Measurements from ENCODE around the gene ESRRA. TPM values are rescaled to one million over a fixed set of nuclear protein-coding genes. Genes with fewer than 3 reads are reported as not detected.
A peak's percentile ranks its signal among the peaks of the same experiment; 100 is the strongest.

Gene ESRRA
- total RNA-seq, 4 donors from 2014 or later: 151 to 460 (median 341) TPM

DNA sequence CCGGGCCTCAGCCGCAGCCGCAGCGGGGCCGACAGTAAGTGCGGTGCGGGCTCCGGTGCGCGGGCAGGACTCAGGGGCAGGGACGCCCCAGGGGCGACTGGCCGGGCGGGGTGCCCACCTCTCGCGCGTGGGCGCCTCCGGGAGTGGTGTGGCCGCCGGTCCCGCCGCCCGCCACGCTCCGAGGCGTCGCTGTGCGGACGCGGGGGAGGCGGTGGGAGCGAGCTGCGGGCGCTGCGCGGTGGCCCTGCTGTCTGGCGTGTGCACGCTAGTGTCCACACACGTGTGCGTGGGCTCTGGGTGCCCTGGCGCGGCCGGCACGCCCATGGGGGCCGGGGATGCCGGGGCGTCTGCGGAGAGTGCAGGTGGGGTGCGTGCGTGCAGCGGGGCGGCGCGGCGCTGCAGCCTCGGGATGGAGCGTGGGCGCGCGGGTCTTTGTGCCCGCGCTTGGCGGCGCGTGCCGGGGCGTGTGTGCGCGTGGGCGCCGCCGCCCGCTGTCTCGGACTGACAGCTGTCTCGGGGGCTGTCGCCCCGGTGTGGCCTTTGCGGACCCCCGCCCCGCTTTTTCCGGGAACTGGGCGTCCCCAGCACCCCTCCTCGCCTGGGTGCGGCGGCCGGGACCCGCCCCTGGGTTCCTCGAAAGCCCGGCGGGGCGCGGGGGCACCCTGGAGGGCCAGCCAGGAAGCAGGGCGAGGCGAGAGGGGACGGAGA lies 13.4 kb upstream of the ESRRA start:
- no peak for TF ChIP-seq POLR2A (IDR thresholded peaks at IDR 0.05)
- TF ChIP-seq, protein P1, sequence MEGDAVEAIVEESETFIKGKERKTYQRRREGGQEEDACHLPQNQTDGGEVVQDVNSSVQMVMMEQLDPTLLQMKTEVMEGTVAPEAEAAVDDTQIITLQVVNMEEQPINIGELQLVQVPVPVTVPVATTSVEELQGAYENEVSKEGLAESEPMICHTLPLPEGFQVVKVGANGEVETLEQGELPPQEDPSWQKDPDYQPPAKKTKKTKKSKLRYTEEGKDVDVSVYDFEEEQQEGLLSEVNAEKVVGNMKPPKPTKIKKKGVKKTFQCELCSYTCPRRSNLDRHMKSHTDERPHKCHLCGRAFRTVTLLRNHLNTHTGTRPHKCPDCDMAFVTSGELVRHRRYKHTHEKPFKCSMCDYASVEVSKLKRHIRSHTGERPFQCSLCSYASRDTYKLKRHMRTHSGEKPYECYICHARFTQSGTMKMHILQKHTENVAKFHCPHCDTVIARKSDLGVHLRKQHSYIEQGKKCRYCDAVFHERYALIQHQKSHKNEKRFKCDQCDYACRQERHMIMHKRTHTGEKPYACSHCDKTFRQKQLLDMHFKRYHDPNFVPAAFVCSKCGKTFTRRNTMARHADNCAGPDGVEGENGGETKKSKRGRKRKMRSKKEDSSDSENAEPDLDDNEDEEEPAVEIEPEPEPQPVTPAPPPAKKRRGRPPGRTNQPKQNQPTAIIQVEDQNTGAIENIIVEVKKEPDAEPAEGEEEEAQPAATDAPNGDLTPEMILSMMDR (IDR thresholded peaks at IDR 0.05): no peak
- Histone ChIP-seq H3K27me3 (peaks cover 0 to 41% of the 10 kb centered on the region in 2 donors), H3K27ac (no peak overlapping the region), H3K4me1 (peaks cover 0 to 16% (median 11%) of the 10 kb centered on the region in 4 donors), H3K36me3 (no peaks in the 10 kb centered on the region), H3K9me3 (no peaks in the 10 kb centered on the region), H3K4me3 (peak overlapping the region; percentile 5 to 47 (median 44))
- peak in 1 of 3 donors; percentile 48 for DNase-seq

DNA sequence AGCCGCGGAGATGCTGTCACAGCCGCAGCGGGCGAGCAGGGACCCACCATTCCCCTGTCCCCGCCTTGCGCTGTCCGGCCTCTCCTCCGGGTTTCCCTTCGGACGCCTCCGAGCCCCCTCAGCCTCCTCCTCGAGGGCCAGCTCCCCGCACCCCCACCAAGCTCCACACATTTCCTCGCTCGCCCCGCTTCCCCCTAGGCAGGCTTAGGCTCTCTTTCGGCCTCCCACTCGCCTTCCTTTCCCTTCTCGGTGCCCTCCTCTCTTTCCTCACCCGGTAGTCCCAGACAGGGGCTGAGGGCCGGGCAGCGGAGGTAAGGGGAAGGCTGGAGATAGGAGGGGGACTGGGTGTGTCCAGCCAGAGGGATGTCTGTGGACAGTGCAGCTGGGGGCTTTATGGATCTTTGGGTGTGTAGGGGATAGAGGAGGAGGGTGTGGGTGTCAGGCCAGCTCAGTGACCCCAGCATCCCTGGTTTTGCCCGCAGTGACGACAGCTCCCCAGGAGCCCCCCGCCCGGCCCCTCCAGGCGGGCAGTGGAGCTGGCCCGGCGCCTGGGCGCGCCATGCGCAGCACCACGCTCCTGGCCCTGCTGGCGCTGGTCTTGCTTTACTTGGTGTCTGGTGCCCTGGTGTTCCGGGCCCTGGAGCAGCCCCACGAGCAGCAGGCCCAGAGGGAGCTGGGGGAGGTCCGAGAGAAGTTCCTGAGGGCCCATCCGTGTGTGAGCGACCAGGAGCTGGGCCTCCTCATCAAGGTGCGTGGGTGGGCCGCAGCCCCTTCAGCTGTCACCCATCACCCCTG lies 12.7 kb upstream of the ESRRA start:
- DNase-seq: peak in 1 of 3 donors; percentile 43
- Histone ChIP-seq H3K27ac (no peak overlapping the region), H3K4me1 (peaks cover 0 to 16% (median 11%) of the 10 kb centered on the region in 4 donors), H3K9me3 (no peaks in the 10 kb centered on the region), H3K36me3 (no peaks in the 10 kb centered on the region), H3K4me3 (peak overlapping the region; percentile 5 to 47 (median 44)), H3K27me3 (peaks cover 0 to 48% of the 10 kb centered on the region in 2 donors)
- TF ChIP-seq POLR2A (IDR thresholded peaks at IDR 0.05): no peak
- TF ChIP-seq, protein P1 (IDR thresholded peaks at IDR 0.05): no peak

DNA sequence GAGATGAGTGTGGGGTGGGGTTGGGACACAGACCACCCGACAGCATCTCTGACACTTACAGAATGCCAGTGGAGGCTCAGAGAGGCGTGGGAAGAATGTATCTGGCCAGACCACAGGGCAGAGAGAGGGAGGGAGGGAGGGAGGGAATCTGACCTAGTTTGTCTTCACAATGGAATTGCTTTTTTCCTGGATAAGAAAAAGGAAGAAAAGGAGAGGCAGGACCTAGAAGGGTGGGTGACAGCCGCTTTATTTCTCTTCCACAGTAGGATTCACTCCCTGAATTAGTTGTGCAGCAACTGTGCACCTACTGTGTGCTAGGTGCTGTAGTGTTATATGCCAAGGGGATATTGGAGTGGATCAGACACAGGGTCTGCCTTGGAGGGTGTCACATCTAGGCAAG lies 10.6 kb upstream of the ESRRA start:
- Histone ChIP-seq H3K4me1 (peaks cover 0 to 25% (median 17%) of the 10 kb centered on the region in 4 donors), H3K27ac (no peak overlapping the region), H3K9me3 (no peaks in the 10 kb centered on the region), H3K36me3 (no peaks in the 10 kb centered on the region), H3K4me3 (no peak overlapping the region), H3K27me3 (peaks cover 0 to 66% of the 10 kb centered on the region in 2 donors)
- DNase-seq: no peak
- TF ChIP-seq POLR2A (IDR thresholded peaks at IDR 0.05): no peak
- TF ChIP-seq, protein P1 (IDR thresholded peaks at IDR 0.05): no peak

DNA sequence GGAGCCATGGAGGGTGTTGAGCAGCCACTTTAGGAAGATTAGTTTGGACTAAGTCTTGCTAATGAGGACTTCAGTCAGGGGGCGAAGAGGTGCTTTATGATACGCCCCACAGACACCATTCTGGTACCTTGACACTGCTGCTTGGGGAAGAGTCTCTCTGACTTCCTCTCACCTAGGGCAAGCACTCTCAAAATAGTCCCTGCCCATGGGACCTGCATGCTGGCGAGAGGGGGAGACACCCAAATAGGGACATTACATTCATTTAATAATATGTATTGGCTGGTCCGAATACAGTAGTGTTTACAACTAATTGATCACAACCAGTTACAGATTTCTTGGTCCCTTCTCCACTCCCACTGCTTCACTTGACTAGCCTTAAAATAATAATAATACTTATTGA lies 9.6 kb upstream of the ESRRA start:
- Histone ChIP-seq H3K4me1 (peaks cover 0 to 35% (median 27%) of the 10 kb centered on the region in 4 donors), H3K27ac (no peak overlapping the region), H3K9me3 (no peaks in the 10 kb centered on the region), H3K36me3 (no peaks in the 10 kb centered on the region), H3K27me3 (peaks cover 0 to 68% of the 10 kb centered on the region in 2 donors), H3K4me3 (no peak overlapping the region)
- no peak for DNase-seq
- TF ChIP-seq, protein P1 (IDR thresholded peaks at IDR 0.05): no peak
- TF ChIP-seq POLR2A (IDR thresholded peaks at IDR 0.05): no peak

DNA sequence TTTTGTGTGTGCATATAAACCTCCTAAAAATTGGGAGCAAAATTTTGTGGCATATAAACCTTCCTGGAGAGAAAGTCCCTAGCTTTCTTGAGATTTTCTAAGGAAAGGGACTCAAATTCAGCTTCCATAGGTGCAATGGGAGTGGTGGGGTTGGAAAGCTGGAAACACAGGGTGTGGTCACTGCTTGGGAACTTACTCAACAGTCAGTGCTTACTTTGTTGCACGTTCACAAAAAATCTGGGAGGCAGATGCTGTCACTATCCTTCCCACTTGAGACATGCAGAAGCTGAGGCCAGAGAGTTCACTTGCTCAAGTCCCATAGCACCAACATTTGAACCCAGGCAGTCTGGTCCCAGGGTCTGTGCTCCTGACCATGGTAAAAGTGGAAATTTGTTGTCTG lies 9.1 kb upstream of the ESRRA start:
- peaks cover 0 to 64% of the 10 kb centered on the region in 2 donors for H3K27me3 ChIP-seq
- H3K27ac ChIP-seq: no peak overlapping the region
- DNase-seq: no peak
- TF ChIP-seq, protein P1 (IDR thresholded peaks at IDR 0.05): no peak
- TF ChIP-seq POLR2A (IDR thresholded peaks at IDR 0.05): no peak
- no peak overlapping the region for H3K4me3 ChIP-seq
- no peaks in the 10 kb centered on the region for H3K9me3 ChIP-seq
- H3K36me3 ChIP-seq: no peaks in the 10 kb centered on the region
- peaks cover 0 to 36% (median 29%) of the 10 kb centered on the region in 4 donors for H3K4me1 ChIP-seq

All from Peyer's patch (tissue), 4 donors.